Kidney epithelial cell (primary cell): ENCODE measurements around the gene STIM2. TPM values are rescaled to one million over a fixed set of nuclear protein-coding genes. Genes with fewer than 3 reads are reported as not detected.

ENCODE experiments used
- DNase-seq: peaks from one replicate; pipeline ENCODE4 v3.0.0-alpha.2; 2010; ENCODE audit warnings: low read depth
- H3K27me3 ChIP-seq: 2 replicates; pipeline ENCODE4 v1.6.0; 2011; ENCODE audit warnings: low read length; ENCODE audit not compliant: control insufficient read depth, insufficient read depth
- H3K36me3 ChIP-seq: 2 replicates; pipeline ENCODE4 v1.5.1; 2011; ENCODE audit warnings: low read length; ENCODE audit not compliant: control insufficient read depth, insufficient read depth
- H3K4me3 ChIP-seq: 2 replicates; pipeline ENCODE4 v1.5.1; 2011; ENCODE audit warnings: low read depth, mild to moderate bottlenecking, control low read depth, low read length
- total RNA-seq: library from RNA; depleted of rRNA; stranded (reverse); fragments of >200 nt; gene quantifications from 2 replicates; pipeline ENCODE4 v1.2.3, GENCODE V29; 2015
- TF ChIP-seq, protein P1 (sequence below): IDR thresholded peaks from 2 replicates; pipeline ENCODE4 v1.5.1; 2011; ENCODE audit warnings: mild to moderate bottlenecking, moderate library complexity, low read length, control low read depth, inconsistent platforms; ENCODE audit not compliant: insufficient read depth, poor library complexity, severe bottlenecking

STIM2 gene
- total RNA-seq, 1 donor from 2014 or later, result 12.0 TPM

DNA sequence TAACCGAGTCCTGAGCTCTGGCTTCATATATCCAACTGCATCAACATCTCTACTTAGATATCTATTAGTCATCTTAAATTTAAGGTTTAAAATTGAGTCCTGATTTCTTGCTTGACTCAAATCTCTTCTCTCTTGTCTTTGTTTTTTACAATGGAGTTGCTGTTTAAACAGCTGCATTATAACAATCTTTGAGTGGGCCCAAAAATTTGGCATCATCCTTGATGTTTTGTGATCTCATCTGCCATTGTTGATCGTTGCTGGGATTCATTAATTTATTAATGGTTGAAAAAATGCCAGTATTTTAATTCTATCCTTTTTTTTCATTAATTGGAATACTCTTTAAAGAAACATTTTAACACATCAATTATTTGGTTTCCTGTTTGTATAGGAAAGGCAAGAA is 82.2 kb downstream of the STIM2 start:
- TF ChIP-seq, protein P1, sequence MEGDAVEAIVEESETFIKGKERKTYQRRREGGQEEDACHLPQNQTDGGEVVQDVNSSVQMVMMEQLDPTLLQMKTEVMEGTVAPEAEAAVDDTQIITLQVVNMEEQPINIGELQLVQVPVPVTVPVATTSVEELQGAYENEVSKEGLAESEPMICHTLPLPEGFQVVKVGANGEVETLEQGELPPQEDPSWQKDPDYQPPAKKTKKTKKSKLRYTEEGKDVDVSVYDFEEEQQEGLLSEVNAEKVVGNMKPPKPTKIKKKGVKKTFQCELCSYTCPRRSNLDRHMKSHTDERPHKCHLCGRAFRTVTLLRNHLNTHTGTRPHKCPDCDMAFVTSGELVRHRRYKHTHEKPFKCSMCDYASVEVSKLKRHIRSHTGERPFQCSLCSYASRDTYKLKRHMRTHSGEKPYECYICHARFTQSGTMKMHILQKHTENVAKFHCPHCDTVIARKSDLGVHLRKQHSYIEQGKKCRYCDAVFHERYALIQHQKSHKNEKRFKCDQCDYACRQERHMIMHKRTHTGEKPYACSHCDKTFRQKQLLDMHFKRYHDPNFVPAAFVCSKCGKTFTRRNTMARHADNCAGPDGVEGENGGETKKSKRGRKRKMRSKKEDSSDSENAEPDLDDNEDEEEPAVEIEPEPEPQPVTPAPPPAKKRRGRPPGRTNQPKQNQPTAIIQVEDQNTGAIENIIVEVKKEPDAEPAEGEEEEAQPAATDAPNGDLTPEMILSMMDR, result no peak
- no peak overlapping the region for H3K4me3 ChIP-seq
- H3K27me3 ChIP-seq, result no peaks in the 10 kb centered on the region
- no peak for DNase-seq
- no peaks in the 10 kb centered on the region for H3K36me3 ChIP-seq

DNA sequence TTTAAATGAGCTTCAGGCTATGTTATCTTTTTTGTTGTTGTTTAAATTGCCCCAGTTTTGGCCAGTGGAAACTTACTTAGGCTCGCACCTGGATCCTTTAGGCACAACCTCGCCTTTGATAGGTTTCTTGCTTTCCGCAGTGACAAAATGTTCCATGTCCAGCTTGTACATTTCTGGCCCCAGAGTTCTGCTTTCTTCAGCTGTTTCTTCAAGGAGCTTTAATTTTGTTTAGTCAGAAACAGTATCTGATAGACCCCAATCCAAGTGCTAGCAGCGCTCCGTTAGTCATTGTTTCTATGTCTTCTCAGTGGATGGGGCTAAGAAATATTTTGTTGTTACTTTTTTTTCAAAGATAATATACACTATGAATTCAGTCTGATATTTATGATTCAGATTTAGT is 82.8 kb downstream of the STIM2 start:
- no peak for DNase-seq
- H3K27me3 ChIP-seq, result no peaks in the 10 kb centered on the region
- TF ChIP-seq, protein P1, result no peak
- no peaks in the 10 kb centered on the region for H3K36me3 ChIP-seq
- no peak overlapping the region for H3K4me3 ChIP-seq

DNA sequence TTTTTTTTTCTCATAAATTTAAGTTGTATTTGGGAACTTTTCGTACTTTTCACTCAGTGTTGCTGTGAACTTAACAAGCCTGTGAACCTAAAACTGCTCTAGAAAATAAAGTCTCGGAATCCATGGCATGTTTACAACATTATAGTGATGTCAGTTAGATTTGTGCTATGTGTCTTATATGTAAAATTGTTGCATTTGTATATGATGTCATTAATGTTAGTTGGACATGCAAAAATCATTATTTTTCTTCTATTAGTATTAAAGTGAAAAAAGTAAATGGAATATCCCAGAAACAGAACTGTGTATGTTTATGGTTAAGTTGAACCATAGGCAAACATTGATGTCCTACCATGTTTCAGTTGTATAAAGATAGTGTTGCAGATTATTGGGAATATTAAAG is 85.2 kb downstream of the STIM2 start:
- no peak overlapping the region for H3K4me3 ChIP-seq
- DNase-seq, result no peak
- H3K36me3 ChIP-seq, result no peaks in the 10 kb centered on the region
- no peaks in the 10 kb centered on the region for H3K27me3 ChIP-seq
- TF ChIP-seq, protein P1, result no peak

DNA sequence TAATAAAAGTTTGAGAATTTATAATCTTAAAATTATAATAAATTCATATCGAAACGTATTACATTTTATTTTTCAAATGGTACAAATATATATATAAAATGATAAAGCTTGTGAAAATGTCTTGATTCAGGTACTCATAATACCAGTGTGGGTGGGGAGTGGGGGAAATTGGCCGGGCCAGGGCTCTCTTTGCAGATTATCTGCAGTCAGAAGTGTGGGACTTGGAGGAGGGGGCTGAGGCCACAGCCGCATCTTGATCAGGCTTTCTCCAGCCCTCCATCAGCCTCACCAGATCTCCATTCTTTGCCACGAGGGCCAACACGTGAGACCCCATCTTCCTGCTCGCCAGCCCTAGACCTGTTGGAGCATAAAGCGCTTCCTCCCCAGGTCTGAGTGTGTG is 86.7 kb downstream of the STIM2 start:
- TF ChIP-seq, protein P1, result no peak
- no peaks in the 10 kb centered on the region for H3K36me3 ChIP-seq
- no peak for DNase-seq
- no peaks in the 10 kb centered on the region for H3K27me3 ChIP-seq
- no peak overlapping the region for H3K4me3 ChIP-seq

DNA sequence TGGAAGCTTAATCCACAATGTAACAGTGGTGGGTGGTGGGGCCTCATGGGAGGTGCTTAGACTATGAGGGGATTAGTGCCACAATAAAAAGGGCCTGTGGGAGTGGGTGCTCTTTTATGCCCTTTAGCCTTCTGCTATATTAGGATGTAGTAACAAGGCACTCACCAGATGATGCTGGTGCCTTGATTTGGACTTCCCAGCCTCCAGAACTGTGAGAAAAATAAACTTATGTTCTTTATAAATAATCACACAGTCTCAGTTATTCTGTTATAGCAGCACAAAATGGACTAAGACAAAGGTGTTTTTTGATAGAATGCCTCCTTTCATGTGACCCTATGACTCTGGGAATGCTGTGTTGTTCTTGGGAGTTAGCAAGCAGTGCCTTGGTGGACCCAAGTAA is 89.8 kb downstream of the STIM2 start:
- TF ChIP-seq, protein P1, result no peak
- Histone ChIP-seq H3K36me3 (no peaks in the 10 kb centered on the region), H3K4me3 (no peak overlapping the region), H3K27me3 (no peaks in the 10 kb centered on the region)
- DNase-seq, result no peak

DNA sequence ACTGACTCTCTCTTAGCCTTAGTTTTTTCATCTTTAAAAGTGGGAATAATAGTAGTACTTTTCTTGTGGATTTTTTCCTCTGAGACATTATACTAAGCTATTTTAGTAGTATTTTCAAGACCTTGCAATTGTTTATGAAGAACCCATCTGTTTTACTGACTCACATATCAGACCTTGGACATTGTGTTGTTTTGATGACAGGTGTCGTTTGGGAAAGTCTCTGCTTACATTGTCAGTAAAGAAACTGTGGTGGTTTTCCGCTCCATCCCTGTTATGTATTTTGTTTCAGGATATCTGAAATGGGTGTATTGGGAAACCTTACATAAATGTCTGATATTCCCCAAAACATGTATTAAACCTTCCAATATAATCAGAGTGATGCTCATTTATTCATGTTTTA is 92.2 kb downstream of the STIM2 start:
- Histone ChIP-seq H3K36me3 (no peaks in the 10 kb centered on the region), H3K27me3 (no peaks in the 10 kb centered on the region), H3K4me3 (no peak overlapping the region)
- TF ChIP-seq, protein P1, result no peak
- no peak for DNase-seq
